A549 (cell line): ENCODE measurements around the gene COL5A1.

Experiments used
- BCL3 ChIP-seq: fragments of >200 bp; sonication (Bioruptor Twin); formaldehyde crosslinking; IDR thresholded peaks from 3 replicates; pipeline ENCODE4 v1.6.1; 2016
- CTCF ChIP-seq: fragments of >200 bp; sonication (Bioruptor Twin); formaldehyde crosslinking; IDR thresholded peaks from 3 replicates; pipeline ENCODE4 v1.5.1; 2016
- MAFK ChIP-seq: fragments of 450-650 bp; IDR thresholded peaks from 2 replicates; pipeline ENCODE4 v1.6.1; 2014; ENCODE audit not compliant: partially characterized antibody

- TF ChIP-seq BCL3 (no peak), MAFK (no peak), CTCF (no peak)
Observed at GRCh38 chr9:134633362-134634142, 8.1 kb upstream of the COL5A1 start.
